Vagina (tissue), 2 donors: ENCODE results near the gene ASB7.

ENCODE experiments used
- CTCF ChIP-seq, 3 experiments: fragments of 450-650 bp in 2 of 3; fragments of 200-600 bp in 1 of 3; sonication (generic) in 1 of 3; IDR thresholded peaks; one replicate each; pipeline ENCODE4 v1.5.1; 2017 to 2019; ENCODE audit warnings: antibody characterized with exemption in 3 of 3, mild to moderate bottlenecking in 2 of 3, moderate library complexity in 2 of 3
- POLR2A ChIP-seq, 2 donors: fragments of 450-650 bp; IDR thresholded peaks; one replicate each; pipeline ENCODE4 v1.6.1; 2017; ENCODE audit warnings: antibody characterized with exemption in 2 of 2, mild to moderate bottlenecking in 2 of 2, moderate library complexity in 2 of 2

- TF ChIP-seq CTCF (IDR thresholded peaks at IDR 0.05) = no peak
- no peak for TF ChIP-seq POLR2A (IDR thresholded peaks at IDR 0.05)
Observed at GRCh38 chr15:100615801-100616200, 13.4 kb downstream of the ASB7 start.
